ENCODE measurements around the gene SF3A1. TPM values are rescaled to one million over a fixed set of nuclear protein-coding genes. Genes with fewer than 3 reads are reported as not detected.

The SF3A1 gene
- total and polyA plus RNA-seq, 9 of the 15 experiments (the other 6 are each of a cell fraction or from before 2014, with no cell fraction given): 6.7 to 228 (median 13.0) TPM

- no peak for TF ChIP-seq MTA1 (IDR thresholded peaks at IDR 0.05; ENCODE audit: borderline replicate concordance)
- TF ChIP-seq MCM7 (IDR thresholded peaks at IDR 0.05): no peak
- TF ChIP-seq PRMT5 (CRISPR knock-in tag; IDR thresholded peaks at IDR 0.05): no peak
- TF ChIP-seq ZBTB17 (CRISPR knock-in tag; IDR thresholded peaks at IDR 0.05): no peak
- no peak for TF ChIP-seq FOXO4 (CRISPR knock-in tag; IDR thresholded peaks at IDR 0.05)
- no peak for TF ChIP-seq MGA (IDR thresholded peaks at IDR 0.05)
- TF ChIP-seq SAFB (IDR thresholded peaks at IDR 0.05; ENCODE audit: borderline replicate concordance, low read depth, low read length): no peak
- no peak for TF ChIP-seq ZNF263 (CRISPR knock-in tag; IDR thresholded peaks at IDR 0.05; ENCODE audit: borderline replicate concordance)
- TF ChIP-seq HSF4 (CRISPR knock-in tag; IDR thresholded peaks at IDR 0.05; ENCODE audit: borderline replicate concordance): no peak
- no peak for TF ChIP-seq ZBTB1 (CRISPR knock-in tag; IDR thresholded peaks at IDR 0.05; ENCODE audit: borderline replicate concordance, low read depth)
- TF ChIP-seq ZNF324 (CRISPR knock-in tag; IDR thresholded peaks at IDR 0.05): no peak
- no peak for TF ChIP-seq GMEB1 (CRISPR knock-in tag; IDR thresholded peaks at IDR 0.05)
- no peak for TF ChIP-seq TGIF2 (CRISPR knock-in tag; IDR thresholded peaks at IDR 0.05)
- no peak for TF ChIP-seq POLR2H (tag; IDR thresholded peaks at IDR 0.05; ENCODE audit: low read depth)
- no peak for TF ChIP-seq ELF2 (CRISPR knock-in tag; IDR thresholded peaks at IDR 0.05)
- TF ChIP-seq STAT5A (IDR thresholded peaks at IDR 0.05; ENCODE audit: borderline replicate concordance, low read length): no peak
These were observed 25.6 kb upstream of the SF3A1 start (continued) for GRCh38 chr22:30382340-30382739.

Data from K562 (cell line).